BE2C (cell line): ENCODE data around the gene NUMA1.

Source experiments
- DNase-seq: peaks from one replicate; pipeline ENCODE4 v3.0.0-alpha.2; 2020
- H3K27me3 ChIP-seq: fragments of 250-450 bp; sonication (Bioruptor Pico); 2 replicates; pipeline ENCODE4 v1.5.1; 2020; ENCODE audit warnings: mild to moderate bottlenecking
- H3K36me3 ChIP-seq: fragments of 250-450 bp; sonication (Bioruptor Pico); 2 replicates; pipeline ENCODE4 v1.5.1; 2020; ENCODE audit warnings: mild to moderate bottlenecking
- H3K4me1 ChIP-seq: fragments of 250-450 bp; sonication (Bioruptor Pico); 2 replicates; pipeline ENCODE4 v1.5.1; 2020
- H3K4me3 ChIP-seq: 2 replicates; pipeline ENCODE4 v1.5.1; 2011; ENCODE audit warnings: low read depth, low read length
- H3K9me3 ChIP-seq: fragments of 250-450 bp; sonication (Bioruptor Pico); 2 replicates; pipeline ENCODE4 v1.5.1; 2020
- TF ChIP-seq, protein P1 (sequence below): IDR thresholded peaks from 2 replicates; pipeline ENCODE4 v1.5.1; 2012; ENCODE audit warnings: mild to moderate bottlenecking, low read depth, low read length

Gene NUMA1

GRCh38 chr11:72066855-72067254 lies 13.5 kb downstream of the NUMA1 start:
- TF ChIP-seq, protein P1, sequence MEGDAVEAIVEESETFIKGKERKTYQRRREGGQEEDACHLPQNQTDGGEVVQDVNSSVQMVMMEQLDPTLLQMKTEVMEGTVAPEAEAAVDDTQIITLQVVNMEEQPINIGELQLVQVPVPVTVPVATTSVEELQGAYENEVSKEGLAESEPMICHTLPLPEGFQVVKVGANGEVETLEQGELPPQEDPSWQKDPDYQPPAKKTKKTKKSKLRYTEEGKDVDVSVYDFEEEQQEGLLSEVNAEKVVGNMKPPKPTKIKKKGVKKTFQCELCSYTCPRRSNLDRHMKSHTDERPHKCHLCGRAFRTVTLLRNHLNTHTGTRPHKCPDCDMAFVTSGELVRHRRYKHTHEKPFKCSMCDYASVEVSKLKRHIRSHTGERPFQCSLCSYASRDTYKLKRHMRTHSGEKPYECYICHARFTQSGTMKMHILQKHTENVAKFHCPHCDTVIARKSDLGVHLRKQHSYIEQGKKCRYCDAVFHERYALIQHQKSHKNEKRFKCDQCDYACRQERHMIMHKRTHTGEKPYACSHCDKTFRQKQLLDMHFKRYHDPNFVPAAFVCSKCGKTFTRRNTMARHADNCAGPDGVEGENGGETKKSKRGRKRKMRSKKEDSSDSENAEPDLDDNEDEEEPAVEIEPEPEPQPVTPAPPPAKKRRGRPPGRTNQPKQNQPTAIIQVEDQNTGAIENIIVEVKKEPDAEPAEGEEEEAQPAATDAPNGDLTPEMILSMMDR = no peak
- Histone ChIP-seq H3K9me3 (no peaks in the 10 kb centered on the region), H3K4me1 (peaks cover 6% of the 10 kb centered on the region; the same call in 1 of the 2 replicates), H3K4me3 (no peak overlapping the region), H3K27me3 (no peaks in the 10 kb centered on the region), H3K36me3 (peaks cover 27% of the 10 kb centered on the region)
- DNase-seq = no peak

DNA sequence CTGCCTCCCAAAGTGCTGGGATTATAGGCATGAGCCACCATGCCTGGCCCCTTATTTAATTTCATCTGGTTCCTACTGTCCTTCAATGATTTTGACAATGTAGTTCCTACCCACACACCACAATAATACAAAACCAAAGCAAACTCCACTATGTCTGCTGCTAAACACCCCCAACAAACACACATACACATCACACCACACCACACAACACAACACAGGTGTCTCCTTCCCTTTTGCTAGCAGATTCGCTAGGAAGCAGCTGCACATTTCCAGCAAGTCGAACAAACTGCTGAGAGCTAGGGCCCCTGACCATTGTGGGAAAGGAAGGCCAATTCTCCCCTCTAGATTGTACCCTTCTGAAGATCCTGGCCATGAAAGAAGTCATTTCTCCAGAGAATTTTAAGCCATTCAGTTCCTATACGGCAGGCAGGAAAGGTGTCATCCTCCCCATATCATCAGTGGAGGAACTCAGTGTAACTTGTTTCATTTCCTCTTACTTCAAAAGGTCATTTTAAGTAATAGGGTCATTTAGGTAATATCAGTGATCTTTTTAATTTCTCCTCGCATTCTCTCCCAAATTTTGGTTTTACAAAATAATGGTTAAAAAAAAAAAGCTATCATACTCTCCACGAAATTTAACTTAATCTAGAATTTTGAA lies 18.5 kb downstream of the NUMA1 start:
- DNase-seq = no peak
- TF ChIP-seq, protein P1 = no peak
- Histone ChIP-seq H3K9me3 (no peaks in the 10 kb centered on the region), H3K27me3 (no peaks in the 10 kb centered on the region), H3K36me3 (peaks cover 19% of the 10 kb centered on the region), H3K4me1 (no peaks in the 10 kb centered on the region; the same call in 1 of the 2 replicates), H3K4me3 (no peak overlapping the region)

DNA sequence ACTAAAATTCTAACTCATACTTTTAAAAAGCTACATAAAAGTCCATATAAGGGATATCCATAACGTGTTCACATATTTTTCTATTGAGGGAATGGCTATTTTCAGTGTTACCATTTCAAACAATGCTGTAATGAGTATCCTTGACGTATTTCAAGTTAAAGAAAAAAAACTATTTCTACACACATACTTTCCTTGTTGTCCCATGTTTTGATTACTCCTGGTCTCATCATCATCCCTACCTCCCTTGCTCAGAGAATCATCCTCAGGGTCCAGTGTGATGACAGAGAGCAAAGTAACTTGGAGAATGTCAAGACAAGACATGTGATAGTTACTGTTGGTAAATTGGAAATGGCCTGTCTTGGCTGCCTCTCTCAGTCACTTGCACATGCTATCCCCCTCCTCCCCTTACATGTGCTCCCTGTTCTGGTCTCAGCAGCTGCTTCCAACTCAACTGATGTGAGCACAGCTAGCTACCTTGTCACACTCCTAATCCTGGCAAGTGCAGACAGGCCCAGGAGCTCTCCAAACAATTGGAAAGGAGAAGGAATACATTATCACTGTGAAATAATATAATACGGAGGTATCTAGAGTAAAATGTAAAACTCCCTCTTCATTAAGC lies 21.8 kb downstream of the NUMA1 start:
- Histone ChIP-seq H3K4me3 (no peak overlapping the region), H3K36me3 (peaks cover 17% of the 10 kb centered on the region), H3K4me1 (no peaks in the 10 kb centered on the region; the same call in 1 of the 2 replicates), H3K27me3 (no peaks in the 10 kb centered on the region), H3K9me3 (no peaks in the 10 kb centered on the region)
- TF ChIP-seq, protein P1 = no peak
- DNase-seq = no peak

GRCh38 chr11:72048766-72049460 lies 31.4 kb downstream of the NUMA1 start:
- Histone ChIP-seq H3K9me3 (no peaks in the 10 kb centered on the region), H3K27me3 (no peaks in the 10 kb centered on the region), H3K4me1 (peaks cover 3% of the 10 kb centered on the region; the same call in 1 of the 2 replicates), H3K4me3 (no peak overlapping the region), H3K36me3 (peaks cover 15% of the 10 kb centered on the region)
- no peak for DNase-seq
- TF ChIP-seq, protein P1 = no peak

DNA sequence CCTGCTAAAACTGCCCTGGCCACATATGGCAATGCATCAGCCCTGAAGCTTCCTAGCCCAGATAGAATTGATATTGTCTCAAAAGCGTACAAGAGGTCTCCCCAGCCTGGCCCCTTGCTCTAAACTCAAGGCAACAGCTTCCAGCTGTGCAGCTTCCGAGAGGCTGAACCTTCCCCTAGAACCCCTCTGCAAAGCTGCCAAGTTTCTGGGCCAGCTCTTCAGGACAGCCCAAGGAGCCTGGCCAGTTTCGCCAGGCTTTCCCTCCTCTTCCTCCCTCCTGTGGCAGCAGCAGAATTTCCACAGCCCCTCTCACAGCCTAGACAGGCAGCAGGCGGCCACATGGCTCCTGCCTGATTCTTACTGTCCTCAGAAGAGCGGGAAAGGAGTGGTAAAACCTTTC lies 34.5 kb downstream of the NUMA1 start:
- DNase-seq = no peak
- H3K9me3 ChIP-seq = no peaks in the 10 kb centered on the region
- no peak overlapping the region for H3K4me3 ChIP-seq
- no peaks in the 10 kb centered on the region for H3K27me3 ChIP-seq
- peaks cover 14% of the 10 kb centered on the region for H3K36me3 ChIP-seq
- peaks cover 8% of the 10 kb centered on the region for H3K4me1 ChIP-seq
- TF ChIP-seq, protein P1 = no peak
